Omental fat pad (tissue), 4 donors: ENCODE results near the gene GABPB2. TPM values are rescaled to one million over a fixed set of nuclear protein-coding genes. Genes with fewer than 3 reads are reported as not detected.

Experiments
- ATAC-seq: fragments of 150-250 bp; one replicate; pipeline ENCODE4 v1.9.1; 2016; ENCODE audit warnings: mild to moderate bottlenecking, moderate library complexity; ENCODE audit not compliant: low FRiP score
- DNase-seq: peaks from one replicate; pipeline ENCODE4 v3.0.0-alpha.2; 2019; ENCODE audit warnings: low spot score
- total RNA-seq, 4 donors: library from RNA; depleted of rRNA; stranded (reverse); fragments of >200 nt; gene quantifications; one replicate each; pipeline ENCODE4 v1.1.0, GENCODE V29; 2016
- TF ChIP-seq, protein P1 (sequence below), 3 donors: fragments of 450-650 bp; IDR thresholded peaks; one replicate each; pipeline ENCODE4 v1.5.1; 2016 to 2017; ENCODE audit warnings: antibody characterized with exemption in 3 of 3, mild to moderate bottlenecking in 3 of 3, moderate library complexity in 2 of 3

Gene GABPB2
- total RNA-seq, 4 donors from 2014 or later, result 15.0 to 36.1 (median 21.2) TPM

DNA sequence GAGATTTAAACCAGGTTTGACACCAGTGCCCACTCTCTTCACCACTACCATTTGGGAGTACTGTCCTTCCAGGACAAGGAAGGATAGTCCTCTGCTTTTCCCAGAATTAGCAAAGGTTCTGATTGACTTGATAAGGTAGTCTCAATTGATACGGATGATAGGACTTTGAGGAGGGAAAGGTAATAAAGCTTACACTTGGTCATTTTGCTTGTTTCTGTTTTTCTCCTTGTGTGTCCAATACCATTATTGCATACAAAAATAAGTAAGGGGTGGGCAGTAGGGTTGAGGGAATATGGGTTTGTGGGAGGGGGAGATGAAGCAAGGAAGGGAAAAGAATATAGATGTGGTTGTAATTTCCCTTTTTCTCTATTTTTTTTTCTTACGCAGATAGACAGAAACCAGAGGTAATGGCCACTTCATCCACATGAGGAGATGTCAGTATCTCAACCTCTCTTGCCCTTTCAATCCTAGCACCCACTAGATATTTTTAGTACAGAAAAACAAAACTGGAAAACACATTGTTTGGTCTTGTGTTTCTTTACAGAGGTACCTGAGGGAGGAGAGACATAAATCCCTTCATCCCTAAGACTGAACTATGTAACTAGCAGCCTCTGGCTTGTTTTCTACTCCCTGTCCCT lies 20.4 kb upstream of the GABPB2 start:
- TF ChIP-seq, protein P1, sequence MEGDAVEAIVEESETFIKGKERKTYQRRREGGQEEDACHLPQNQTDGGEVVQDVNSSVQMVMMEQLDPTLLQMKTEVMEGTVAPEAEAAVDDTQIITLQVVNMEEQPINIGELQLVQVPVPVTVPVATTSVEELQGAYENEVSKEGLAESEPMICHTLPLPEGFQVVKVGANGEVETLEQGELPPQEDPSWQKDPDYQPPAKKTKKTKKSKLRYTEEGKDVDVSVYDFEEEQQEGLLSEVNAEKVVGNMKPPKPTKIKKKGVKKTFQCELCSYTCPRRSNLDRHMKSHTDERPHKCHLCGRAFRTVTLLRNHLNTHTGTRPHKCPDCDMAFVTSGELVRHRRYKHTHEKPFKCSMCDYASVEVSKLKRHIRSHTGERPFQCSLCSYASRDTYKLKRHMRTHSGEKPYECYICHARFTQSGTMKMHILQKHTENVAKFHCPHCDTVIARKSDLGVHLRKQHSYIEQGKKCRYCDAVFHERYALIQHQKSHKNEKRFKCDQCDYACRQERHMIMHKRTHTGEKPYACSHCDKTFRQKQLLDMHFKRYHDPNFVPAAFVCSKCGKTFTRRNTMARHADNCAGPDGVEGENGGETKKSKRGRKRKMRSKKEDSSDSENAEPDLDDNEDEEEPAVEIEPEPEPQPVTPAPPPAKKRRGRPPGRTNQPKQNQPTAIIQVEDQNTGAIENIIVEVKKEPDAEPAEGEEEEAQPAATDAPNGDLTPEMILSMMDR (IDR thresholded peaks at IDR 0.05), result no peak
- no peak for ATAC-seq
- DNase-seq, result no peak

DNA sequence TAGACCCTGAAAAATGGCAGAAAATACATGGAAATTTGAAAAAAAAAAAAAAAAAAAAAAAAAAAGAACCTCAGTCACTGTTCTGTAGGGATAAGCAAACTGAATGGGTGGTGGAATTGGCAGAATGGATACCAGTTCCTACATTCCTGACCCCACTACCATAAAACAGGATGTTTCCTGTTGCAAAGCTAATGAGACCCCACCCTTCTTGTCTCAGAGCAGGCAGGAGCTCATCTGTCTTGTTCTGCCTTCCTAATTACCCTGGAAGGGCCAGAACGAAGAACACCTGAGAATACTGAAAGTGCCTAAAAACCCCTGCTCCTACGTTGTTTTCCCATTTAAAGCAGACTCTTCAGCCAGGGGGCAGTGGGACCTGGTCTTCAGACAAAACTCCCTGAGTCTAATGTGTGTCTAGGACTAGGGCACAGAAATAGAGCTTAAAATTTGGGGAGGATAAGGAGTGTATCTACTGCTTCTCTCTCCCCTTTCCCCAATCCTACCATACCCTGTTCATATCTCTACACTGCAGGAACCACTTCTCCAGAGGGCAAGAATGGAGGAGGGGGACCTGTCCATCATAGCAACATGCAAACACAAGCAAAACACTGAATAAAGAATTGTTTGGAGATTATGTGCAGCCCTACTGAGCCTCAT lies 19.1 kb upstream of the GABPB2 start:
- no peak for DNase-seq
- TF ChIP-seq, protein P1 (IDR thresholded peaks at IDR 0.05), result no peak
- no peak for ATAC-seq

DNA sequence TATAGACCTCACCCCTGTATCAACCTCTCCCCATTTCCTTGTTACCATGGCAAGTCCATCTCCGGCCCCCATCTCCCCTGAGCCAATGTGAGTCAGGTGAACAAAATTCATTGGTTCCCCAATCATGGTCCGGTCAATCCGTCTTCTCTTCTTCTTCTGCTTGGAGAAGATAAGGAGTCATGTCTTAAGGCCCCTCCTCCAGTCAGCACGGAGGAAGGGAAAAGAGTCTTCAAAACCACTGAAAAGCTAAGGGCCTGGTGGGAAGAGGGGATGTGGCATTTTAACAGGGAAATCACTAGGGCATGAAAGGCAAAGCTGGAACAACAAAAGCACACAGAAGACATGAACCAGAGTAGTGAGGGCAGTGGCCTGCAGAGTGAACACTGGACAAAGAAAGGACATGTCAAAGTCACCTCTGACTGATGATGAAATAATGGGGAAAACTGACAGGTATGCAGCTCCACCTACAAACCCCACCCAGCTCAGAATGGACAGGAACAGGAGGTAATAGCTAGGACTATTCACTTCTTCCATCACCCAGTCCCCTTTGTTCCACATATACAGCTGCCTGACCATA lies 15.5 kb upstream of the GABPB2 start:
- TF ChIP-seq, protein P1 (IDR thresholded peaks at IDR 0.05), result no peak
- DNase-seq (no peak), ATAC-seq (no peak)

DNA sequence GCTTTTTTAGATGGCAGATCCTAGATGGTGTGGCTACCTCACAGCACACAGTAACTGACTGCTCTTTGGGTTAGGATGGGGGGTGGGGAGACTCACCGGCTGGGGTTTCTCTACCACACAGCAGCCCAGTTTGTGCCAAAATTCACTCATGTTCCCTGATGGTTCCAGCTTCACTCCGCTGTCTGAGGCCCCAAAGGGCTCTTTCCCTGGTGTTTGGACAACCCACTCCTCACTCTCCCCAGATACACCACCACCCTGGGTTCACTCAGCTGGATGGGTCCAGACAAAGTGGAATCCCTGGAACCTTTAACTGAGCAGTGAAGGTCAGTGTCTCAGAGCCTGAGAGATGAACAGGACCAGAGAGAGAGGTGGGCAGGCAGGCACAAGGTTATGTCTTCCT lies 15.0 kb upstream of the GABPB2 start:
- DNase-seq (no peak), ATAC-seq (no peak)
- TF ChIP-seq, protein P1 (IDR thresholded peaks at IDR 0.05), result no peak

DNA sequence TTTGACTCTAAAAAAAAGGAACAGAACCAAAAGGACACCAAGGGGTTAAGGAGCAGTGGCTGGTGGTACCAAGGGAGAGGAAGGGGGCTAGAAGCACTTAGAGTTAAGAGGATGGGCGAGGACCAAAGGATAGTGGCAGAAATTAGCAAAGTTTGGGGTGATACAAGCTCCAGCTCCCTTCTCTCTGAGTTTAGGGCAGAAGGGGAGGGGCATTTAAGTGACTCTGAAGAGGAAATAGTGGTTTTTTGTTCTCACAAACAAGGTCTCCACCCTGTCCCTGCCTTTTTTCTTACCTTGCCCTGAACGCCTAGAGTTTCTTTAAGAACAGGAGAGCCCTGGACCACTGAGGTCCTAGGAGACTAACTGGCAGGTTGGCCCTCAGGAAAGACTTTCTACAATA lies 14.4 kb upstream of the GABPB2 start:
- ATAC-seq, result no peak
- TF ChIP-seq, protein P1 (IDR thresholded peaks at IDR 0.05), result no peak
- no peak for DNase-seq

DNA sequence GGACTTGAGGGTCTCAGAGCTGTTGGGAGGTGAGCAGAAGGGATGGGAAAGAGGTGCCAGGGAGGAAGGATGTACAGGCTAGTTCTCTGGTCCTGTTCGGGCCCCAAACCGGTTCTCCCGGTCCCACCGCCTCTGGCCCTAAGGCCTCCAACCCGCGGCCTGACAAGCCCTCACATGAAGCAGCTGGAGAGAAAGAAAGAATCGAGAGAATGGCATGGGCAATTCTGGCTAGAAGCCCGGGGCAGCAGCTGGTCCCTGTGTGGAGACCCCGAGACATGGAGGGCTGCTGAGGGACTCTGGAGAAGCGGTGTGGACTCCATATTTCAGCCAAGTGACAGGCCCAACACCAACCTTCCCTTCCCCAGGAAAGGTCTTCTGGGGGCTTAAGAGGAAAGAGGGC lies 11.9 kb upstream of the GABPB2 start:
- ATAC-seq (no peak), DNase-seq (no peak)

More for the DNA sequence above, 11.9 kb upstream of the GABPB2 start:
- TF ChIP-seq, protein P1 (IDR thresholded peaks at IDR 0.05), result no peak
